ENCODE results near the gene CCDC92B. TPM values are rescaled to one million over a fixed set of nuclear protein-coding genes. Genes with fewer than 3 reads are reported as not detected.

The CCDC92B gene
- total RNA-seq, 1 donor from 2014 or later: not detected

- DNase-seq (ENCODE audit: extremely low read depth, low read depth, low spot score): no peak
Observed at GRCh38 chr17:2723505-2723996, 25.9 kb downstream of the CCDC92B start.

DNA sequence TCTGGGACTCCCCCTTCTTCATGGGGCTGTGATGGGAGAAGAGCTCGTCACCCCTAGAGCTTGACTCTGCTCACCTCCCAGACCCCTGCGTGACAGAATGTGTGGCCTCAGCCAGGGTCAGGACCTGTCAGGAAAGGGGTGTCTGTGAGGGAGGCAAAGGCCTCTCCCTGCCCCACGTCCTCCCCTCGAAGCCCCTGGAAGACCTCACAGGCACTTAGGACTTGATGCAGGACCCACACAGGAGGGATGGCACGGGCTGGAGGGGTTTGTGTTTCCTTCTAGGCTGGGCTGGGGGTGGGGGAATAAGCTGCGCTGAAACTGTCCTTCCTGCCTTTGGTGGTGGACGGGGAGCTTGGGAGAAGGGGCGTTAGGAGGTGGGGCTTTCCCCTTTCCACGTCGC, 26.8 kb downstream of the CCDC92B start:
- DNase-seq (ENCODE audit: extremely low read depth, low read depth, low spot score): no peak

GRCh38 chr17:2721603-2722002, 27.8 kb downstream of the CCDC92B start:
- no peak for DNase-seq (ENCODE audit: extremely low read depth, low read depth, low spot score)

GRCh38 chr17:2719861-2720260, 29.6 kb downstream of the CCDC92B start:
- DNase-seq (ENCODE audit: extremely low read depth, low read depth, low spot score): no peak

DNA sequence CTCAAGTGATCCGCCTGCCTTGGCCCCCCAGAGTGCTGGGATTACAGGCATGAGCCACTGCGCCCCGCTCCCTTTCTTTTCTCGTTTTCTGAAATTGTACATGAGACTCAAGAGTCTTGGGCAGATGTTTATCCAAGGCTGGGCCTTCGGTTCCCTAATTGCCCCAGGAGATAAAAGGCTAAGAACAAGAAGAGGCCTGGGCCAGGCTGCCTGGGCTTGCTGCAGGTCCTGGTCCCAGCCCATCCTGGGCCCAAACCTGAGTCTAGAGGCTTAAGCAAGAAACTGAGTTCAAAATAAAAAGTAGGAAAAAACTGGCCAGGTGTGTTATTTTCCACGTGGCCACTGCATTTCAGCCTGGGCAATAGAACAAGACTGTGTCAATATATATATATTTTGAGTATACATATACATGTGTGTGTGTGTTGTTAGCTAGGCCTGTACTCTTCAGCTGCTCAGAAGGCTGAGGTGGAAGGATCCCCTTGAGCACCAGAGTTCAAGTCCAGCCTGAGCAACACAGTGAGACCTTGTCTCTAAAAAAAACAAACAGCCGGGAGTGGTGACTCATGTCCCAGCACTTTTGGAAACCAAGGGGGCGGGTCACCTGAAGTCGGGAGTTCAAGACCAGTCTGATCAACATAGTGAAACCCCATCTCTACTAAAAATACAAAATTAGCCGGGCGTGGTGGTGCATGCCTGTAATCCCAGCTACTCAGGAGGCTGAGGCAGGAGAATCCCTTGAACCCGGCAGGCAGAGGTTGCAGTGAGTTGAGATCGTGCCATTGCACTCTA, 31.1 kb downstream of the CCDC92B start:
- DNase-seq (ENCODE audit: extremely low read depth, low read depth, low spot score): no peak

DNA sequence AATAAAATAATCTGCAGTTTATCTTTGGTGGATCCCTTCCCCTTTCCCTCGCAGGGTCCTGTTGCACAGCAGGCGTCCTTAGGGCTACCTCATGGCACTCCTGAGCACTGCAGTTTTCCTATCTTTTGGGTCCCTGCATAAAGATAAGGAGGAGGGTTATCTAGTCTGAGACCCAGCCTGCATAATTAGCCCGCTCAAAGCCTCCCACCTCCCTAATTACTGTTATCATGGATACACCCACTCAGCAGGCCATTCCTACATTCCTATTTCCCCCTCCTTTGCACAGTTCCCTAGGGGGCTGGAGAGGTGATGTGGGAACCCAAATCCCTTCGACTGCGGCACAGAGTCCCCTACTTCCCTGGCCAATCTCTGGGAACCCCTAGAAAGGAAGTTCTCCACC, 32.8 kb downstream of the CCDC92B start:
- no peak for DNase-seq (ENCODE audit: extremely low read depth, low read depth, low spot score)

DNA sequence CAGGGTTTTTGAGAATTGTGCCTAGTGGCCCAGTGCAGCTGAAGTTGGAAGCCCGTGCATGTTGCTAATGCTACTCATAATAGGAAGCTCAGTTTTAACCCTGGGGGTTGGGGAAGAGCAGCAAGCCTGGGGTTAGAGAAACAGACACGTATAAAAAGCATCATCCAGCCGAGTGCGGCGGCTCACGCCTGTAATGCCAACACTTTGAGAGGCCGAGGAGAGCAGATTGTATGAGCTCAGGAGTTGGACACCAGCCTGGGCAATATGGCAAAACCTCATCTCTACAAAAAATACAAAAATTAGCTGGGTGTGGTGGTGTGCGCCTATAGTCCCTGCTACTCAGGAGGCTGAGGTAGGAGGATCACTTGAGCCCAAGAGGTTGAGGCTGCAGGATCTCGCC, 35.6 kb downstream of the CCDC92B start:
- DNase-seq (ENCODE audit: extremely low read depth, low read depth, low spot score): no peak

DNA sequence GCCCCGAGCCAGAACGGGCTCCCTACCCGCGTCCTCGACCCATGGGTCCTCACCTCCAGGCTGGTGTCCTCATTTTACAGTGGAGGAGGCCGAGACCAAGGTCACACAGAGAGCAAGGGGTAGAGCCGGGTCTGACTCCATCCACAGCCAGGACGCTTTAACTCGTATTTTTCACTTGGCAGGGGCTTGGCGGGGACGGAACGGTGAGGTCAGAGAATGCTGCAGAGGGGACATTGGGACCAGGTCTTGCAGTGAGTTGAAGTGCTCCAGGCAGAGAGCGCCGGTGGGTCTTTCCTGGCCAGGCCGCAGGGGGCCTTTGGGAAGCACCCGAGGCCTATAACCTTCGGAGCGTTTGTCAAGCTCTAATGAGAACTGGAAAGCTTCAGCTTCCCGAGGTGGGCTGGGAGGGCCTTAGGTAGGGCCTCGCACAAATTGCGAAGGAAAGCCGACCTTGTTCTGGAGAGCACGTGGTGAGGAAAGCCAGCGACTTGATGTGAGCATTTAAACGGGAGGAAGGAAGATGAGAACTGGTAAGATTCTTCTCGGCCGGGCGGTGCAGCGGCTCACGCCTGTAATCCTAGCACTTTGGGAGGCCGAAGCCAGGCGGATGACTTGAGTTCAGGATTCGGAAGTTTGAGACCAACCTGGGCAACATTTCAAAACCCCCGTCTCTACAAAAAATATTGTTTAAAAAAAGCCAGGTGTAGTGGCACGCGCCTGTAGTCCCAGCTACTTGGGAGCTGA, 37.0 kb downstream of the CCDC92B start:
- DNase-seq (ENCODE audit: extremely low read depth, low read depth, low spot score): no peak

- DNase-seq (ENCODE audit: extremely low read depth, low read depth, low spot score): peak; percentile 64
Observed at GRCh38 chr17:2711608-2712299, 37.7 kb downstream of the CCDC92B start, which contains the start of gene CLUH. TSS of gene CLUH (minus strand) at chr17:2711764. CDS start at chr17:2711661, 103 bp downstream.

- no peak for DNase-seq (ENCODE audit: extremely low read depth, low read depth, low spot score)
Observed at GRCh38 chr17:2710803-2711607, 38.4 kb downstream of the CCDC92B start.

DNA sequence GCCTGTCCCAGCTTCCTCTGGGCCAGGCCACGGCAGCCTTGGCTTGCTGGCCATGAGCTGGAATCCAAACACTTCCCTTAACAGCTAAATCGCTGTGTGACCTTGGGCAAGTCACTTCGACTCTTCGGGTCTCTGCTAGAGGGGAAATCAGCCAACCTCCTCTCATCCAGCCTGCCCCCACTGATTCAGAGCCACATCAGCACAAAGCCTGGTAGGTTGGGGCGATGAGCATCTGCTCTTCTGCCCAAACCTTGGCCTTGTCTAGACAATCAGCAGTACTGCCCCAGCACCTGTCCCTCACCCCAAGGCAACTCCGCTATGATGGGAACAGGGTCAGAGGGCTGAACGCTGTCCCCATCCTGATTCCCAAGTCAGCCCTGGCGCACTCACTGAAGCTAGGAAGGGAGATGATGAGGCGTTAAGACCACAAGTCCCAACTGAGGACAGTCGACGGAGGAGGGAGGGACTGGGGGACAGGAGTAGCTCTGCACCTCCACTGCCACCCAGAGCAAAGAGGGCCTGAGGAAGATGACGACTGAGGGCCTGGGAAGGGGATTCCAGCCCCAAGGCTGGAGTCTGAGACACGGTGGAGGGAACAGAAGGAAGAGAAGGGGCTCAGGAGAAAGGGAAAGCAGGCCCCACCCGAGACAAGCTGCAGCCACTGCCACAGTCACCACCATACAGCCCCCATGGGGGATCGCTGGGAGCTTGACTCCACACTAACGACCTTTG, 39.2 kb downstream of the CCDC92B start:
- no peak for DNase-seq (ENCODE audit: extremely low read depth, low read depth, low spot score)

DNA sequence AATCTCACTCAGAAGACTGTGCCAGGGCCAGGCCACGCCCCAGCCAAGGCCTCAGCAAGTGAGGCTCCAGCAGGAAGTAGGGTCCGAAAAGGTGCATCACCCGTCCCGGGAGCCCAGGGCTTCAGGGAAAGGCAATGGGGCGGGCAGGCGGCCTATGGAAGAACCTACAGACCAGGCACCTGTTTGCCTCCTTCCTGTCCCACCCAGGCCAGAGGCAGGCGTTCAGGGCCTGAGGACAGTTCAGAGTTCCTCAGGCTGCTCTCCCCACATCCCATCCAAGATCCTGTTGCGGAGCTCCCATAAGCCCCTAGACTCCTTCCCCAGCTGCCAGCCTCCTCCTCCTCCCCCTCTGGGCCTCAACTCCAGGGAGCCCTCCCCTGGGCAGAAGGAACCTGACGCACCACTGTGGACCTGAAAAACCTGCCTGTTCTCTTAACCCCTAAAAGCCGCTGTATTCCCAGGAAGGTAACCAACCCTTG, 40.2 kb downstream of the CCDC92B start:
- DNase-seq (ENCODE audit: extremely low read depth, low read depth, low spot score): no peak

DNA sequence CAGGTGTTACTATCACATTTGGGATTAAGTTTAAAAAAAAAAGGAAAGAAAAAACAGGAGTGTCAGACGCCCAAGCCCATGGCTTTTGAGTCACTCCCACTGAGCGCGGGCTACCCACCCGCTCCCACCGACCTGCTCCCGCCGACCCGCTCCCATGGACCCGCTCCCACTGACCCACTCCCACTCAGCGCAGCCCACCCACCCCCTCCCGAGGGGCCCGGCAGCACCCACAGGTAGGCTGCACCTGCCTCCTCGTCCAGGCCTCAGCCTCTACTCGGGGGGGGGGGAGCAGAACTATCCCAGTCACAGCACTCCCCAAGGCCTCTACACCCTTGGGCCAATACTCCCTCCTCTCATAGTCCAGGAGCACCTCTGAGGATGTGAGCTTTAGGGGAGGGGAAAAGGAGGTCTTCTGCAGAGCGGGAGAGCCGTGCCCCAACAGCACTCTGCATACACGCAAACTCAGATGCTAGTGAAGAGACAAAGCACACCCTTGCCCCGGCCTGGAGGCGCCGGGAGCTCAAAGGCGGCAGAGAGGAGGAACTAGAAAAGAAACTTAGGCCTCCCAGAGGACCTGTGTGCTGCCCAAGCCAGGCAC, 40.8 kb downstream of the CCDC92B start:
- no peak for DNase-seq (ENCODE audit: extremely low read depth, low read depth, low spot score)

DNA sequence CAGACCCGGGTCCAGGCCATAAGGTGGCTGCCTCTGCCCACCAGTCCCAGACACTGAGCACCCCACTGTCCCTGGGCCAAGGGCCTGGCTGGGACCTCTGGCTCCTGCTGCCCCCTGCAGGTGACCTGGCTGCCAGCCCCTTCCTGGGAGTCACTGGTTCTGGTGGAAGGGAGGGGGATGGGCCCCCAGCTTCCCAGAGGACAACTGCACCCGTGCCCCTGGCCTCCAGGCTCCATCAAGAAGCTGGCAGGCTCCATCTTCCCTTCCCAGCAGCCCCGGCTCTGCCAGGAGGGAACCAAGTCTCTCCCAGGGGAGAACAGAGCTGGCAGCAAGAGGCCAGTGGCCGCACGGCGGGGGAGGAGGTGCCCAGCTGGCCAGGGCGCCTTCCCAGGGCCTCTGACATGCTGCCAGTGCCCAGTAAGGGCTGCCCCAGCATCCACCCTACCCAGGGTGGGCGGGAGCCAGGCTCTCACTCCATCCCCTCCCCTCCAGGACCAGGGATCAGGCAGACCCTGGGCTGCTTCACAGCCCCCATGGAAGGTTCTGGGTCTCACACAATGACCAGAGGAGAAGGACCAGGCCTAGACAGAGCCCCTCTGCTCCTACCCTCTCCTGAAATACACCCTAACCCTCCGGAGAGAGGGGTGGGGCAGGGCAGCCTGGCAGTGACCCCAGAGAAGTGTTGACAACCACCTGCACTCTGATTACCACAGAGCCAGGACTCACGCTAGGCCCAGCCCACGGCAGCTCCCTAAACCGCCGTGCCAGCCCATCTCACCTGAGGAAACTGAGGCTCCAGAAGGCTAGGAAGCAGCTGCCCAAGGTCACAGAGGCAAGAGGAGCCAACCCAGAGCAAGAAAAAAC, 41.5 kb downstream of the CCDC92B start:
- no peak for DNase-seq (ENCODE audit: extremely low read depth, low read depth, low spot score)

DNA sequence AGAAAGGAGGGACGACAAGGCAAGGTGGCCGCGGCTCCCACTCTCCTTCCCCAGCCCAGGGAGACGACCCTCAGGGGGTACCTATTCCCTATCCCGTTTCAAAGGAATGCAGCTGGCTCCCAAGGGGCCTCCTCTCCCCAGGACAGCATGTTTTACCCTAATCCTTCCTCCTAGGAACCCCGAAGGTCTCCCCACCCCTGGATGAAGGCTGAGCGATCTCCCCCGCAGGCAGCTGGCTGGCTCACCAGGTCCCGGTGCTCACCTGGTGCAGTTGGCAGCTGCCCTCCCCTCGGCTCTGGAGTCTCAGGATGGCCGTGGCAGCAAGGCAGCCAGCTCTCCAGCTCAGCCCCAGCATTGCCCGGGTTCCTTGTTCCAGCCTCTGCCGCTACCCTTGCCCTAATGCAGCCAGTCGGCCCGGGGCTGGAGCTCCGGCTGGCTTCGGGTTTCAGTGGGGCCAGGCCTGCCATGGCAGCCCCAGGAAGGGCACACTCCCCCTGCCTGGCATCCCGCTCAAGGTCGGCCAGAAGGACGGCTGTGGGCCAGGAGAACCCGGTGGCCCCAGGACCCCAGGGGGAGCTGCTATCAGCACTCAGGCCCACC, 42.4 kb downstream of the CCDC92B start:
- no peak for DNase-seq (ENCODE audit: extremely low read depth, low read depth, low spot score)

GRCh38 chr17:2705888-2706795, 43.3 kb downstream of the CCDC92B start:
- DNase-seq (ENCODE audit: extremely low read depth, low read depth, low spot score): no peak

GRCh38 chr17:2705263-2705662, 44.2 kb downstream of the CCDC92B start:
- DNase-seq (ENCODE audit: extremely low read depth, low read depth, low spot score): no peak

All from glomerular endothelial cell (primary cell).